EL (cell line): ENCODE data around the gene PLXNA2.
A peak's percentile ranks its signal among the peaks of the same experiment; 100 is the strongest.

Experiments
- DNase-seq: peaks from one replicate; pipeline ENCODE4 v3.0.0-alpha.2; 2016

Gene PLXNA2

DNA sequence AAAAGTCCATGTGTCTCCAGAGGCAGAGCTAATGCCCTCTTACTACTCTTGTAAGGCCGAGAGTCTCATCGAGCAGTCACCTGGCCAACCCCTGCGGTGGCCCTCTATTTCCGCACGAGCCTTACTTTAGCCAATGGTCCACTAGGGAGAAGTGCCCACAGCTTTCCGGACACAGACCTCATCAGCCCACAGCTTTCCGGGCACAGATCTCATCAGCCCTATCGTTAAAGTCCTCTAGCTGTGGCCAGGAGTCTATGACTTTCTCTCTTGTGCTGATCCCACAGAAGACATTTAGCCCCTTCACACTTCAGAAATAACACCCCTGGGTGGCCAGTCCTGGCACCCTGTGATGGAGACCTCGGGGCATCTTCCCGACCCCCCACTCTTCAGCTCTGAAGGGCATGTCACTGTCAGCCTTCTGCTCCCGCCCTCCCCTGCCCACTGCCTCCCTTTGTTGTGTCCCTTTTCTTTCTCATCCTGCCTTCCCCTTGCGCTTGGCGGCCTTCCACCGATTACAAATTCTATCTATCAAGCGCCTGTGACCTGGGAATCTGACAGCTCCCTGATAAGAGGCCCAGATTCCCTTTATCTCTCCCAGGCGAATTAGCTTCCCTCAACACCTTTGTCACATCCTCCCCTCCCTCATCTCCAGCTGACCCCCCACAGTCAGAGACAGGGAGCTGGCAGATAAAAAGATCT is 161.0 kb downstream of the PLXNA2 start:
- no peak for DNase-seq

- DNase-seq, result no peak
These were observed 162.2 kb downstream of the PLXNA2 start for GRCh38 chr1:208081972-208082371.

DNA sequence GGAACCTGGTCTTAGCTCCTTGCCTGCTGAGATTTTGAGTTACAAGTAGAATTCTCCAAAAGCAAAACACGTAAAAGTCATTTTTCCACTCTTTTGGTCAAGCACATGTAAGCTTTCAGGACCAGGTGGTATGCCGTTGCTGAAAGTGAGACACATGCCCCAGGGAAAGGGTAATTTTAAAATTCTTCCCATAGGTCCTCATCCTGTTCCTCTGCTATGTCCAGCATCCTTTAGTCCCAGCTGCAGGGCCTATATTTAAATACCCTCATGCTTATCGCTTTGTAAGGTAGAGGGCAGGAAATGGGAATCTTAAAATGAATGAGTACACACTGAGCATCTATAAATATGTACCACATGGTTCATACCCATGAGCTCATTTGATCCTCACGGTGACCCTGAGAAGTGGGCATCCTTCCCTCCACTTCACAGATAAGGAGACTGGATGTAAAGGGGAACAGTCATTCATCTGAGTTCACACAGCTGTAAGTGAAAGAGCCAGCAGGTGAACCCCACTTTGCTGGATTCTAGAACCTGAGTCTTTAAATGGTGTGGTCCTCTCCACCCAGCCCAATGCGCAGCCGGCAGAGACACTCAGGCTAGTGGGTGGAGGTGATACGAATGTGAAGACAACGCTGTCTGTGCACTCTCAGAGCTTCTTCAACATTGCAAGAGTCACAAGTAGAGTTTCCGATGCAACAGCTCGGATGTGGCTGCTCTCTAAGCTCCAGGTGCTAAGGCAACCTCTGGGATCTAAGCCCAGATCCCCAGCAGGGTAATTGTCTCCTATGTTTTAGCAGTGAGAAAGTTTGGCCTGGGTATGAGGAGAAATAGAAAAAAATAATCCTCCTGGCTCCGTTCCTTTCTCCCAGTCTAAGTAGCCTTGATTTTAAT is 163.5 kb downstream of the PLXNA2 start:
- no peak for DNase-seq

DNA sequence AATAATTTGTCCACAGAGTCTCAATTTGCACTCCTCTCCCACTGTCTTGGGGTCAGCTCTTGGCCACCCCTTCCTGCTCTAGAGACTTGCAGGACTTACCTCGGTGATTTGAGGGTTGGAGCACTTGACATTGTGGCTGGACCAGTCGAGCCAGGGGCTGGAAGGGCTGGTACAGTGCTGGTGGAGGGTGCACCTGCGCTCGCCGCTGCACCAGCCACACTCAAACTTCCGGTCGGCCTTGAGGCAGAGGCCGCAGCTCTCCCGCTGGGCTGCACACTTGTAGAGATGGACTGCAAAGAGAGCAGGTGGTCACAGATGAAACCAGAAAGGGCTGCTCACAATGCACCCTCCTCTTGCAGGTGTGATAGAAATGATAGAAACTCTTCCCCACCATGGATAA is 165.0 kb downstream of the PLXNA2 start:
- DNase-seq, result no peak

GRCh38 chr1:208078752-208079151 is 165.4 kb downstream of the PLXNA2 start:
- DNase-seq, result no peak

- no peak for DNase-seq
These were observed 166.7 kb downstream of the PLXNA2 start for GRCh38 chr1:208077232-208078075.

DNA sequence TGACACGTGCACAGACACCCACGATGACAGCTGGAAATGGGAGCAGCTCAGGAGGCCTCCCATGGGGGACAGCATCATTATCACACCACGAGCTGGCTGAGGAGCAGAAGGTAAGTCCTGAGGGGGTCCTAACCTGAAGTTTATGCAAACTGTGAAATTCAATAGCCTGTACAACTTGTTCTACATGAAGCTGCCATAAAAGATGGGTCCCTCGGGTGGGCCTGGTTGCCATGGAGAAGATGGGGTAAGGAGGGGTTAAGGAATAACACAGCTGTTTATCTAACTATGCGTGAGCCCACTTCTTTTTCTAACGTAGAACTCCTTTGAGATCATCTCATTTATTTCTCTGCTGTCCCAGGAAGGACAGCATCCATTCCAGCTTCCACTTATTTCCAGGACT is 169.8 kb downstream of the PLXNA2 start:
- DNase-seq, result no peak

DNA sequence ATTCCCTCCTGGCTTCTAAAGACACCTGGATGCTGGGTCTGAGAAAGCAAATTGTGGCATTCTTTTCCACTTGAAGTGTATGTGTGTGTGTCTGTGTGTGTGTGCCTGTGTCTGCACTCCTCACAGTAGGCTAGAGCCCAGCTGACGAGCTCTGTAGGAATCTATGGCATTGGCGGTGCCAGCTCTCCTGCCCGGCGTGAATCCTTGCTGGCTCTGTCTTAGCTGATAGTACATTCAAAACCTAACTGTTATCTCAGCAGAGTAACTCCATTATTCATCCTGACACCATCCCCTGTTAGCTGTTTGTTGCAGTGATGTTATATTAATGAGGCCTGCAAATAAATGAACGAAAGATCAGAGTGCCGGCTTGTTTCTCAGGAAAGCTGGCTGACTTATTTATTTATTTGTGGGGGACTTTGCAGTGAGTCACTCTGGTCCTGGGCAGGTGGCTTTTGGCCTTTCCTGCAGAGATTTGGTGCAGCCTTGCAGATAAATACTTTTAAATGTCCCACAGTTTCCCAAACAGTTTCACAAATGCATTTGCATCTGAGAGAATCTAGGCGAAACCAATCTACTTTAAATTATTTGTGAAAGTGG is 172.7 kb downstream of the PLXNA2 start:
- DNase-seq, result no peak

DNA sequence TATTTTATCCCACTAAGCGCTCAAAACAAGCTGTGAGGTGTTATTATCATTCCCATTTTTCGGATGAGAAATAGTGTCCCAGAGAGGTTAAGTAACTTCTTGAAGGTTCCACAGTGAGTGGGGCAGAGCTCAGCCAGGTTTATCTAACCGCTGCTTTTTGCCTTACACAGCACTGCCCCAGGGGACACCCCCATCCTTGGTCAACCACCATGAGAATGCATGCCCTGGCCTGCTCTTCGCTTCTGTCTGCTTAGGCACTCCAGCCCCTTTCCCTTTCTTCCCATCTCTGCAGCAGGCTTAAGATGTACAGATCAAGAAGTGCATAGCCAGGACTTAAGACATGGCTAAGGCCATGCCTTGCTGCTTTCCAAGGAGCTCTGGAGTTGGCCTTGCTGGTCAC is 174.3 kb downstream of the PLXNA2 start:
- no peak for DNase-seq

DNA sequence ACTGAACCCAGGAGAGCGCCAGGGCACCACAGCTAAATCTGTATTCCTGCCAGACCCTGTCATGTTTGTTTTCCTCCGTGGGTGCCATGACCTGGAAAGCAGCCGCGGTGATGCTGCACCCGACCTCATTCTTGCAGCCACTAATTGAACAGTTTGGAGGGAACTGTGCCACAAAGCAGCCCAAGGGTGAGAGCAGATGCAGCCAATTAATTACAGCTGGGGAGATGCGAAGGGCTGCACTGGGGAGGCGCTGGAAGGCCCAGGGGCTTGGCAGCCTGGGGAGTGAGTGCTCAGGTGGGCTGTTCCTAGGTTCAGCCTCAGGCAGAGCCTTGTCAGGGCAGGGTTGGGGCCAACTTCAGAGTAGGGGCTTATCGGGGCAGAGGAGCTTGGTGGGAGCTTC is 174.9 kb downstream of the PLXNA2 start:
- DNase-seq, result no peak

- DNase-seq, result no peak
These were observed 175.3 kb downstream of the PLXNA2 start for GRCh38 chr1:208068908-208069307.

- DNase-seq, result no peak
These were observed 175.8 kb downstream of the PLXNA2 start for GRCh38 chr1:208068407-208068806.

DNA sequence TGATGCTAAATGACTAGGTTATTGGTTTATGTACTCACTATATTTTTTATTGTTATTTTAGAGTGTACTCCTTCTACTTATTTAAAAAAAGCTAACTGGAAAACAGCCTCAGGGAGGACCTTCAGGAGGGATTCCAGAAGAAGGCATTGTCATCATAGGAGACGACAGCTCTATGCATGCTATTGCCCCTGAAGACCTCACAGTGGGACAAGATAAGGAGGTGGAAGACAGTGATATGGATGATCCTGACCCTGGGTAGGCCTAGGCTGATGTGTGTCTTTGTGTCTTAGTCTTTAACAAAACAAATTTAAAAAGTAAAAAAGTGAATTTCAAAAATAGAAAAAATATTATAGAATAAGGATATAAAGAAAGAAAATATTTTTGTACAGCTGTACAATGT is 177.6 kb downstream of the PLXNA2 start:
- DNase-seq, result no peak

GRCh38 chr1:208065862-208066261 is 178.3 kb downstream of the PLXNA2 start:
- peak; percentile 36 for DNase-seq

- DNase-seq, result no peak
These were observed 182.6 kb downstream of the PLXNA2 start for GRCh38 chr1:208061632-208062031.

DNA sequence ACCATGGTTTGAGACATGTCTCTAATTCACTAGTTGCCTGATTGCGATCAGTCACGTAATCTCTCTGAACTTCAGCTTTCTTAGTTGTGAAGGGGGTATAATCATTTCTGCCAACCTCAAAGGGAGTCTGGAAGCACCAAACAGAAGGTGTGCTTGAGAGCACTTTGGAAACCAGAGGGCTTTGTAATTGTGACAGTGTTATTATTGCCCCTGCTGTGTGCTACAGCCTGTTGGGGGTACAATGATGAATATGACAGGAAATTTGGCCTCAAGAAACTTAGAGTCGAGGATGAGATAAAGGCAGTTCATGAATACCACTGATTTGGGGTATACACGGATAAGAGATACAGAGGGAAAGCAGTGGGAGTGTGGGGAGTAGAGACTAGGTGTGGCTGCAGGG is 183.1 kb downstream of the PLXNA2 start:
- DNase-seq, result no peak

DNA sequence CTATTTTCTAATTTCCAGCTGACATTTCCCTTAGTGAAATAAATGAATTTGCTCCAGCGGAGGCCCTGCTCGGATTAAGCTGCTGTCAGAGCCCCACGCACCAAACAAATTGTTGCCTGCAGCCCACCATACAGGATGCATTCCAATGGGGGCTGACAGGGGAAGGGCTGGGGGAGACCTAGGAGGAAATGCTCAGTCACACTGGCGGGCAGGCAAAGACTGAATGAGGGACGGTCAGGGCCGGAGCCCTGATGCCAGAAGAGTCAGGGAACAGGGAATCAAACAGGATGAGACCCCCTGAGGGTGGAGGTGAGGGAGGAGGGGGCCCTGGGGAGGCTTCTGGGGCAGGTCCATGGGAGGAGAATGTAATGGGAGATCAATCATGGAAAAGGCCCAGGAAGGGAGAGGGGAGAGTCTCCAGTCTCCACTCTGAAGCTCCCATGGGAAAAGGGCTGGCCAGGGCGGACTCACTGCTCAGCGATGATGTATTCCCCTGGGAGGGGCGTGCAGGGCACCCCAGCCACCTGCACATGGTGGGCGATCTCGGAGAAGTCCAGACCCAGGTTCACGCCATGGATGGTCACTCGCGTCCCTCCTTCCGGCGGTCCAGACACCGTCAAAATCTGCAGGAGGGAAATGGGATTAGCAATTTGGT is 183.8 kb downstream of the PLXNA2 start:
- DNase-seq, result no peak

DNA sequence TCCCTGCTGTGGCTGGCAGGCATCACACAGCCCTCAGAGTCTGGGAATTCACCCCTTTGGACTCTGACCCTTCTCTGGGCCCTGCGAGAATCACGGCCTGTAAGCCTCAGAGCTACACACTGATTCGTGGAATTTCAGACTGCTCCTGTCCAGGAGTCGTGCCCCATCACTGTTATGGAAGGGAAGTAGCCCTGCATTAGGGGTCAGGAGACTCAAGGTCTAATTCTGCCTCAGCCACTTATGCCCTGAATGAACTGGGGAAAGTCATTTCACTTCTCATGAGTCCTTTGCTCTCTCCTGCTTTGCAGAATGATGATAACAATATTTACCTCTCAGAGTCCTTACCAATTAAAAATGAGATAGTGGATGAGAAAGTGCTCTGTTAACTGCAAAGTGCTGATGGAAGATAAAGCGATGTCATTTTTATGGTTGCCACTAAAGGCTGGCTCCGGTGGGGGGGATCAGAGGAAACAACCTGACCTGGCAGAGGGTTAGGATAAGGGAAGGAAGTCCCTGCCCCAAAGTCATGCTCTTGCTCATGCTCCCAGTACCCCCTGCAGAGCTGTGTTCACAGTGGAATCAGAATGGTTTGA is 184.7 kb downstream of the PLXNA2 start:
- DNase-seq, result no peak

GRCh38 chr1:208058756-208059155 is 185.4 kb downstream of the PLXNA2 start:
- no peak for DNase-seq

DNA sequence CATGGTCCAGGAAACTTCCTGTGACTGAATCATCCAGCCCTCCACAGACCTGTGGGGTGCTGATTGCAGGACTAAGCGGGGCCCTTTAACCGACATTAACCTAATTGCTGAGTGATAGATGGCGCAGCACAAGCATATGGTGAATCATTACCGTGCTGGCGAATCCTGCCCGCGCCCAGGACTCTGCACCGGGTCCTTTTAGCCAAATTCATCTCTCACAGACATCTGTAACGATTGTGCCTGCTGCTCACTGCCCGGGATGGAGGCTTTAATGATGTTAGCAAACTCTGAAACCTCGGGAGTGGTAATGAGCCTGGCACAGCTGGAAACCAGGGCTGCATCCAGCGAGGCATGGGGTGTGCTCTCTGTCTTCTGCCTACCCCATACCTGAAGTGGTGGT is 185.9 kb downstream of the PLXNA2 start:
- DNase-seq, result no peak

GRCh38 chr1:208057056-208057455 is 187.1 kb downstream of the PLXNA2 start:
- DNase-seq, result no peak

DNA sequence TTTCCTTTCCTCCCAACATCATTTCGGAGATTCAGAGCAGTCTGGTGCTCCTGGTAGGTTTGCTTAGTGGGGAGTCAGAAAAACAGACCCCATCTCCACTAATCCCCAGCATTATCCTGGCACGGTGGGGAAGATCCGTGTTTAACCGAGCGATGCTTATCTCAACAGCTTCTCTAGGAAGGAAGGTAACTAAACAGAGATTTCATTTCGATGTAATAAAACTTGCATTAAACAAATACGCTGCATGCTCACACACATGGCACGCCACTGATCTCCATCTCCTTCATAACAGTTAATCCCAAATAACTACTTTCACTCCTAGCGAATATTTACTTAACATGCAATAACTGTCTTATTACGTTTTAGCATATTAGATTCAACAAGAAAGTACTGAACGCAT is 188.6 kb downstream of the PLXNA2 start:
- no peak for DNase-seq
